Retinal pigment epithelial cell (primary cell): ENCODE data around the gene TRIO.

Experiments
- DNase-seq: peaks from one replicate; pipeline ENCODE4 v3.0.0-alpha.2; 2010; ENCODE audit warnings: low read depth
- H3K4me3 ChIP-seq: 2 replicates; pipeline ENCODE4 v1.5.1; 2011; ENCODE audit warnings: mild to moderate bottlenecking, low read length, control low read depth, moderate library complexity
- TF ChIP-seq, protein P1 (sequence below): conservative IDR thresholded peaks from 2 replicates; pipeline ENCODE4 v1.5.1; 2011; ENCODE audit warnings: low read depth, low read length, control low read depth, inconsistent platforms

Gene TRIO

DNA sequence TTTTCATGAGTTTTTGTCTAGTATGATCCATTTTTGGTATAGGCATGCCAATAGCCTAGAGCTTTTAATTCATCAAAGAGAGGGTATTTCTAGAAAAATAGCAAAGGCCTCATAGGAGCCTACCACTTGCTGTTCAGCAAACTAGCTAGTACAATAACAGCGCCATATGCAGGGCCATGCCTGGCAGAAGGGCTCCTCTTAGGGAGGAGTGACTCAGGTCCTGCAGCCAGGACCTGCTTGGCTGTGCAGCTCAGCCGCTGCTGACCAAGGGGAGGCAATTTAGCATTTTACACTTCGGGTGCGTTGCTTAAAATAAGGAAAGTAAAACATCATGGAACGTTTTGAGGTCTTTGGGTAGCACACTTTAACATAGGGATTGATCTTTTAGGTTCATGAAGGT, 100.6 kb downstream of the TRIO start:
- no peak overlapping the region for H3K4me3 ChIP-seq
- no peak for DNase-seq
- TF ChIP-seq, protein P1, sequence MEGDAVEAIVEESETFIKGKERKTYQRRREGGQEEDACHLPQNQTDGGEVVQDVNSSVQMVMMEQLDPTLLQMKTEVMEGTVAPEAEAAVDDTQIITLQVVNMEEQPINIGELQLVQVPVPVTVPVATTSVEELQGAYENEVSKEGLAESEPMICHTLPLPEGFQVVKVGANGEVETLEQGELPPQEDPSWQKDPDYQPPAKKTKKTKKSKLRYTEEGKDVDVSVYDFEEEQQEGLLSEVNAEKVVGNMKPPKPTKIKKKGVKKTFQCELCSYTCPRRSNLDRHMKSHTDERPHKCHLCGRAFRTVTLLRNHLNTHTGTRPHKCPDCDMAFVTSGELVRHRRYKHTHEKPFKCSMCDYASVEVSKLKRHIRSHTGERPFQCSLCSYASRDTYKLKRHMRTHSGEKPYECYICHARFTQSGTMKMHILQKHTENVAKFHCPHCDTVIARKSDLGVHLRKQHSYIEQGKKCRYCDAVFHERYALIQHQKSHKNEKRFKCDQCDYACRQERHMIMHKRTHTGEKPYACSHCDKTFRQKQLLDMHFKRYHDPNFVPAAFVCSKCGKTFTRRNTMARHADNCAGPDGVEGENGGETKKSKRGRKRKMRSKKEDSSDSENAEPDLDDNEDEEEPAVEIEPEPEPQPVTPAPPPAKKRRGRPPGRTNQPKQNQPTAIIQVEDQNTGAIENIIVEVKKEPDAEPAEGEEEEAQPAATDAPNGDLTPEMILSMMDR: no peak

DNA sequence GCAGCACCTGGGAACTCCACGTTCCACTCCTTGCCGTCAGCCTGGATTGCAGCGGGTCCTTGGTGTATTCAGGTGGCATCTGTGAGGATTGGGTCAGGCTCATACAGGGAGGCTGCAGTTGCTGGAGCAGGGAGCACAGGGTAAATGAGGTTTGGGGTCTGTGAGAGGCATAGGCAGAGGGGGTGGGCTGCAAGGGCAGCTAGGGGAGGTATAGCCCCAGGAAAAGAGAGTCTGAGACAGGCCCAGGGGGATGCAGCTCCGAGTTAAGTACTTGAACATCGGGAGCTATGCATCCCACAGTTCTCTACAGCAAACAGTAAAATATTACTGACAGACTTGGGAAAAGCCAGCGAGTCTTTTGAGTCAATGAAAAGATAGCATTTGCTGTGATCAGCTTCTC, 101.6 kb downstream of the TRIO start:
- no peak for DNase-seq
- no peak overlapping the region for H3K4me3 ChIP-seq
- TF ChIP-seq, protein P1: no peak

DNA sequence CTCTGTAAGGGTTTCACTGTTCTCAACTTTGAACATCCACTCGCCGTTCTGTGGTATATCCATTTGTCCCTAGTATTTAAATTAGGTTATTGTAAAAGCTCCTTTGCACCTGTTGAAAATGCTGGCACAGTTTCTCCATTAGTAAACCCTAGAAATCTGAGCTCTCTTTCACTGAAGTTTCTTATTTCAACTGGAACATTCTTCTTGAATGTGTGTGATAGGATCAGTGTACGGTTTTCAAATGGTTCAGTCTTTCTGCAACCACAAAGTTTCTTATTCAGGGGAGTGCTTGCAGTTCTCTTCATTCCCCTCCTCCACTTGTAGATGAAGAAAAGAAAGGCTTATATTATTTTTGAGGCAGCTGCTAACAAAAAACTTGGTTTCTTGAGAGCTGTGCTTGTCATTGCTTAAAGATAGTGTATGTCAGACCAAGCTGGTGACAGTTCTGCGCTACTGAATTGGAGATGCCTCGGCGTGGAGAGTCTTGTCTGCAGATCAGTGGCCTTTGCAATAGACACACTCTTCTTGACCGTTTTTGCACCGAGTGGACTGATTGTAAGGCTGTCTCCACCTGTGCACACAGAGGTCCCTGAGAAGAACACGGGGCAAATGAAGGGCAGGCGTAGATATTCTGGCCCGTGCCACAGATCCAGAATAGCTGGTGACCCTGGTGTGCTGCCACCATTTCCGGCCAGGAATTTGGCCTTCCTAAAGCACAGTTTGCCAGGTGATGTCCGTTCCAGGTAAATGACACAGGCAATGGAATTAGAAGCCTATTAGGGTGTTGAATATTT, 102.2 kb downstream of the TRIO start:
- DNase-seq: no peak
- H3K4me3 ChIP-seq: no peak overlapping the region
- TF ChIP-seq, protein P1: no peak

DNA sequence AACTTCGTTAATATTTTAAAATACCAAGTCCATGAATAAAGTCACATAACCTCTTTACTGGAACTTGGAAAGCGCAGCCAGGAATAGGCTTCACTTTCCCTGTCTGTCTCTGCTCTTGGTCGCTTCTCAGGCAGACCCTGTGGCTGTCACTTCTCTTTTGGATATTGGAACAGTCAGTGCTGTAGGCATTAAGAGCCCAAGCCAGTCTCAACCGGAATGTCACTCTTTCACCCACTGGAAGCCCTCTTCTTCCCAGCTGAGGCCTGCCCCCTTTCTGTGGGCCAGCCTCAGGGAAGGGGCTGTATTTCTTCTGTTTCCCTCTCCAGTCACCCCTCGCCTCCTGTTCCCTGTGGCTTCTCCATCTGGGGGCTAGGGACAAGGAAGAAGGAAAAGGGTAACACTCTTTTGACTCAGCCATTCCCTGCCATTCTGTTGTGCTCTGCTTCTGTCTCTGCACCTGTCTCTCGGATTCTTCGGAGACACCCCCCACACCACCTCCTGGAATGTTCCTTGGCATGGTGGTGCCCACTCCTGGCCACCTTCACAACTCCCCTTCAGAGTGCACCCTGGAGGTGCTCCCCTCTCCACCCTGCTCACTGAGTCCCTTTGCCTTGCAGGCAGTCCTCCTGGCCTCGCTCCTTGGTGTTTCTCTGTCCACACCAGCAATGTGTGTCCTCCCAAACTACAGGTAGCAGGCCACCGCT, 103.4 kb downstream of the TRIO start:
- TF ChIP-seq, protein P1: no peak
- H3K4me3 ChIP-seq: no peak overlapping the region
- DNase-seq: no peak

DNA sequence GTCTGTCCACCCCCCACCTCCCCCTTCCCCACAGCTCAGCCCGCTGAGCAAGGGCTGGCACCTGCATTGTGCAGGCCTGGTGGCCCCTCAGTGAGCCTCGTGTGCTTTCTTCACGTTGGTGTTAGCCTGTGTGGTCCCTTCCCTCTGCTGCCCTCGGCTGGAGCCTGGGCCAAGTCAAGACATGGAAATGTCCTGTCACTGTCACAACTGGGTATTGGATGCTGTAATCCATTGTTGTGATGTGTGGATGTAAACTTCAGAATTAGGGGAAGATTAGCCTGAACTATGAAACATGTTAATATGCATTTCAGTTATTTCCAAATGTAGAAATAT, 103.9 kb downstream of the TRIO start:
- no peak overlapping the region for H3K4me3 ChIP-seq
- TF ChIP-seq, protein P1: no peak
- DNase-seq: no peak

DNA sequence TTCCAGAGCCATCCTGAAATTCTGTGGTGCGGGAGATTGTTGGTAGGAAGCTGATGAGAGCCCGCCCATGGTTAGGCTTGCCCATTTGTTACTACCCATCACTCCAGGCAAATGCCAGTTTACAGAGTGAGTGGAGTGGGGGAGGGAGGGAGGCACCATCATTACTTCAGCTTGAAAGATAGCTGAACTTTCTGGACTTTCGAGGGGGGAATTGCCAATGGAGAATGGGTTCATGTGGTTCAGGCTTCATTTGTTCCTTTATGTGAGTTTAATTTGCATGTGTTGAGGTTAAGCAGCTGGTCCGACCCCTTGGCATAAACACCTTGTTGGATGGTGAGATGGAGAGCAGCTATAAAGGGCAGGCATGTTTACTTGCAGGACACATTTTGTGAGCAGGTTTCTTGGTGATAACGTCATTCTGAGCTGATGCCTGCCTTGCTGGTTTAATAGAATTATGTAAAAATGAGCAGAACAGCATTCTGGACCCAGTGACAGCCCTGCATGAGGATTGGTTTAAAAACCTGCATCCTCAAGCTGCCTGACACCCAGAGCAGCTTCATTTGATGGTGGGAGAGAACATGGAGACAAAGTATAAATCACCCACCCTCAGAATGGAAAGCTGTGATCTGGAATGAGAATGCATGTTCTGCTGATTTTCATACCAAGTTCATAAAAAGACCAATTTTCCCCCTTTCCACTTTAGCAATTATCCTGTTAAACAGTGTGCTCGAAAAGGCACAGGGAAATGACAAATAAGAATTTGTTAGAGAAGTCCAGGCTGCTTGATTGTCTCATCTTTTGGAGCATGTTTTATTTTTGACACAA, 106.3 kb downstream of the TRIO start:
- H3K4me3 ChIP-seq: peak overlapping the region; percentile 41
- TF ChIP-seq, protein P1: no peak
- no peak for DNase-seq
